ENCODE measurements around the gene MYT1.

MYT1 gene

DNA sequence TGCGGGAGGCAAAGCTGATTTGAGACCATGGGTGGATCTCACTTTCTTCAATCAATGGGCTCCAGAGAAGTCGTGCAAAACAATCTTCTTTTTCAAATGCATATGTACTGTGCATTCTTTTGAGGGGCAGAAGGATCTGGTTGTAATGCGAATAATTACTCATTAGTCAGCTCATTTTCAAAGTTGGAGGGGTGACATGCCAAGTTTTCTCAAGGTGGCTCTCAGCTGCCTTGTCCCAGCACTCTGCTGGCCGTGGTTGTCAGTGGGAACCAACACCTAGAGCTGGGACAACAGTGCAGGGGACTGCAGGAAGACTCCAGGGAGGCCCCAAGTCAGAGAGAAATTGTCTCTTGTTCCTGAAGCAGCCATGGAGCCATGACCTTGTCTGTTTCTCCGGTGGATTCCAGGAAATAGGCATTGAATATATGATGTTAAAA is 25.3 kb downstream of the MYT1 start:
- TF ChIP-seq, protein P1, sequence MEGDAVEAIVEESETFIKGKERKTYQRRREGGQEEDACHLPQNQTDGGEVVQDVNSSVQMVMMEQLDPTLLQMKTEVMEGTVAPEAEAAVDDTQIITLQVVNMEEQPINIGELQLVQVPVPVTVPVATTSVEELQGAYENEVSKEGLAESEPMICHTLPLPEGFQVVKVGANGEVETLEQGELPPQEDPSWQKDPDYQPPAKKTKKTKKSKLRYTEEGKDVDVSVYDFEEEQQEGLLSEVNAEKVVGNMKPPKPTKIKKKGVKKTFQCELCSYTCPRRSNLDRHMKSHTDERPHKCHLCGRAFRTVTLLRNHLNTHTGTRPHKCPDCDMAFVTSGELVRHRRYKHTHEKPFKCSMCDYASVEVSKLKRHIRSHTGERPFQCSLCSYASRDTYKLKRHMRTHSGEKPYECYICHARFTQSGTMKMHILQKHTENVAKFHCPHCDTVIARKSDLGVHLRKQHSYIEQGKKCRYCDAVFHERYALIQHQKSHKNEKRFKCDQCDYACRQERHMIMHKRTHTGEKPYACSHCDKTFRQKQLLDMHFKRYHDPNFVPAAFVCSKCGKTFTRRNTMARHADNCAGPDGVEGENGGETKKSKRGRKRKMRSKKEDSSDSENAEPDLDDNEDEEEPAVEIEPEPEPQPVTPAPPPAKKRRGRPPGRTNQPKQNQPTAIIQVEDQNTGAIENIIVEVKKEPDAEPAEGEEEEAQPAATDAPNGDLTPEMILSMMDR (conservative IDR thresholded peaks at IDR 0.05; ENCODE audit: low read depth, low read length) = no peak
- H3K4me3 ChIP-seq (ENCODE audit: low read length) = no peak overlapping the region
- no peak for DNase-seq (ENCODE audit: low read depth)

DNA sequence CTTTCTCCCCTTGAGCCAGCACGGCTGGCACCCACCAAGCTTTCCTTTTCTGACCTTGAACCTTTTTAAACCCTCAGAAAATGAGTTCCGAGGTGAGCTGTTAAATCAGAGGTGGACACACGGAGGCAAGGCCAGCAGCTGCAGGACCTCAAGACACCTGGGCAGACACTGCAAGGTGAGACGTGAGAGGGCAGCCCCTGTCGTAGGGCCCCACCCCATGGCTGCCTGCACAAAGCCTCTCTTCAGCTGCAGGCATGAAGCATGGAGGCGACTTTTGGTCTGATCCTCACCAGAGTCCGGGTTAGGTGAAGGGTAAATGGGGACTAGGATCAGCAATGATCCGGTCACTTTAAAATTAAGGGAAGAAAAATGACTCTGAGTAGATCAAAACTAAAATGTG is 25.7 kb downstream of the MYT1 start:
- no peak overlapping the region for H3K4me3 ChIP-seq (ENCODE audit: low read length)
- TF ChIP-seq, protein P1 (conservative IDR thresholded peaks at IDR 0.05; ENCODE audit: low read depth, low read length) = no peak
- DNase-seq (ENCODE audit: low read depth) = no peak

GRCh38 chr20:64191002-64191401 is 26.8 kb downstream of the MYT1 start:
- no peak for DNase-seq (ENCODE audit: low read depth)
- TF ChIP-seq, protein P1 (conservative IDR thresholded peaks at IDR 0.05; ENCODE audit: low read depth, low read length) = no peak
- no peak overlapping the region for H3K4me3 ChIP-seq (ENCODE audit: low read length)

DNA sequence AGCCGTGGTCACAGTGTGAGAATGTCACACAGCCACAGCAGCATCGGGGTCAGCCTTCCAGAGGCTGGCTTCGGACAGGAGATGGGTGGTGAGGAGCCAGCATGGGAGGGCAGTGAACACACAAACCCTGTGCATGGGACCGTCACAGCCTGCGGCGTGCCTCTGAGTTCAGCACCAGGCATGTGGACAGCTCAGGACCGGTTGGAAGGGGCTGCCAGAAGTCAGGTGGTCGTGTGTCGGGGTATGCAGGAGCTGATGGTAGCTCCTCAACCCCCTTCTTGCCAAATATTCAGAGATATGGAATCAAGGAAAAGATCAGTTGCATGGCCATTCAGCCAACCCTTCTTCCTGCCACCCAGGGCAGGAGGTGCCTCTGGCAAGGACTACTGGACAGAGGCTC is 28.2 kb downstream of the MYT1 start:
- no peak overlapping the region for H3K4me3 ChIP-seq (ENCODE audit: low read length)
- TF ChIP-seq, protein P1 (conservative IDR thresholded peaks at IDR 0.05; ENCODE audit: low read depth, low read length) = no peak
- no peak for DNase-seq (ENCODE audit: low read depth)

DNA sequence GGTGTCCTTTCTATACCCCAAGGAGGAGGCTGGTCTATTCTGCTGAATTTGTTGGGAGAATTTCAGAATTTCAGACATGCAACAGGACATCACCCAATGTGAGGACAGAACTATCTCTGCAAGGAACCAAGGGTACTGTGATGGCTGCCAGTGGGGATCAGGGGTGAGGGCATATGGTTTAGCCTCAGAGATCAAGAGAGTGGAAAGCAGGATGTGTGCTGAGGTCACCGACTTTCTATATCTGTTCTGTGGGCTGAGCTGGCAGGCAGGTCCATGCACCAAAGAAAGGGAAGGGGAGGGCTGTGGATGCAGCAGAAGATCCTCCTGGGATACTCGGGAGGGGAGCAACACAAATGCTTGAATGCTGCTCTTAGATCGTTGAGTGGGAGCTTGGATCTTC is 28.8 kb downstream of the MYT1 start:
- DNase-seq (ENCODE audit: low read depth) = no peak
- TF ChIP-seq, protein P1 (conservative IDR thresholded peaks at IDR 0.05; ENCODE audit: low read depth, low read length) = no peak
- no peak overlapping the region for H3K4me3 ChIP-seq (ENCODE audit: low read length)

GRCh38 chr20:64194269-64194668 is 30.0 kb downstream of the MYT1 start:
- DNase-seq (ENCODE audit: low read depth) = no peak
- no peak overlapping the region for H3K4me3 ChIP-seq (ENCODE audit: low read length)
- TF ChIP-seq, protein P1 (conservative IDR thresholded peaks at IDR 0.05; ENCODE audit: low read depth, low read length) = no peak

- DNase-seq (ENCODE audit: low read depth) = no peak
- TF ChIP-seq, protein P1 (conservative IDR thresholded peaks at IDR 0.05; ENCODE audit: low read depth, low read length) = no peak
Observed at GRCh38 chr20:64196309-64196708, 32.1 kb downstream of the MYT1 start.

More at GRCh38 chr20:64196309-64196708, 32.1 kb downstream of the MYT1 start:
- H3K4me3 ChIP-seq (ENCODE audit: low read length) = no peak overlapping the region

Data from retinal pigment epithelial cell (primary cell).